Retina (tissue), 1 donor: Measurements from ENCODE around the gene GAS2L2.
A peak's percentile ranks its signal among the peaks of the same experiment; 100 is the strongest.

Experiments
- DNase-seq: peaks from one replicate; pipeline ENCODE4 v3.0.0-alpha.2; 2016

Gene GAS2L2

GRCh38 chr17:35752945-35753764 is at the start of gene GAS2L2:
Gene GAS2L2 (minus strand): TSS chr17:35753239. CDS start chr17:35752850, 389 bp downstream.
- DNase-seq, result no peak

- no peak for DNase-seq
Observed at GRCh38 chr17:35801583-35802224, 48.7 kb upstream of the GAS2L2 start.

GRCh38 chr17:35799942-35800341 is 46.9 kb upstream of the GAS2L2 start:
- no peak for DNase-seq

GRCh38 chr17:35797918-35798317 is 44.9 kb upstream of the GAS2L2 start:
- DNase-seq, result no peak

GRCh38 chr17:35797370-35797769 is 44.3 kb upstream of the GAS2L2 start:
- DNase-seq, result no peak

GRCh38 chr17:35796942-35797341 is 43.9 kb upstream of the GAS2L2 start:
- no peak for DNase-seq

GRCh38 chr17:35795871-35796265 is 42.8 kb upstream of the GAS2L2 start:
- no peak for DNase-seq

- peak; percentile 81 for DNase-seq
Observed at GRCh38 chr17:35795007-35795870, 42.2 kb upstream of the GAS2L2 start, which contains the start of gene MMP28. Gene MMP28 (minus strand): TSS chr17:35795641. CDS start chr17:35795377, 264 bp downstream.

GRCh38 chr17:35793257-35793656 is 40.2 kb upstream of the GAS2L2 start:
- no peak for DNase-seq

- no peak for DNase-seq
Observed at GRCh38 chr17:35791681-35792350, 38.8 kb upstream of the GAS2L2 start.

GRCh38 chr17:35790841-35791240 is 37.8 kb upstream of the GAS2L2 start:
- no peak for DNase-seq

GRCh38 chr17:35788477-35789368 is 35.7 kb upstream of the GAS2L2 start:
- DNase-seq, result no peak

GRCh38 chr17:35786941-35787432 is 33.9 kb upstream of the GAS2L2 start:
- DNase-seq, result no peak

GRCh38 chr17:35784895-35785294 is 31.9 kb upstream of the GAS2L2 start:
- DNase-seq, result no peak

- no peak for DNase-seq
Observed at GRCh38 chr17:35780950-35781349, 27.9 kb upstream of the GAS2L2 start.

GRCh38 chr17:35778641-35779196 is 25.7 kb upstream of the GAS2L2 start:
- DNase-seq, result no peak

- DNase-seq, result no peak
Observed at GRCh38 chr17:35775583-35775982, 22.5 kb upstream of the GAS2L2 start.

- DNase-seq, result no peak
Observed at GRCh38 chr17:35775039-35775438, 22.0 kb upstream of the GAS2L2 start.

- peak; percentile 28 for DNase-seq
Observed at GRCh38 chr17:35774499-35774898, 21.5 kb upstream of the GAS2L2 start.

- no peak for DNase-seq
Observed at GRCh38 chr17:35773679-35774425, 20.8 kb upstream of the GAS2L2 start.
